COLO668 (cell line): ENCODE data around the gene WNT11.

Source experiments
- DNase-seq: peaks from one replicate; lab custom pipeline; 2025; ENCODE audit not compliant: unreplicated experiment; lab: John Stamatoyannopoulos, UW

The WNT11 gene

DNA sequence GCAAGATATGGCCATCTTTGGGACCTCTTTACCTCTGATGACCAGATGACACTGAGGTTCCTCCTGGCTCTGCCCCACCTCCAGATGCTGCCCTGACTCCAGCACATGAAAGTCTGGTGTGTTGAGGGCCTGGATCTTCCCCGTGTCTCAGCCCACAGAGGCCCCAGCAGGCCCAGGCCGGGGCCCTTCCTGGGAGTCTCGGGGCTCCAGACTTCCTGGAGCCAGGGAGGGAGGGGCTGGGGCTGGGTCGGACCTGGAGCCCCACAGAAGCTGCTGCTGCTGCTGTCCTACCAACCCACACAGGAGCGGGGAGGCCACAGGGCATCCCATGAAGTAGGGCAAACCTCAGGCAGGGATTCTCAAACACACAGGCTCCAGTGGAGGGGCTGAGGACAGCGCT is 32.2 kb upstream of the WNT11 start:
- DNase-seq = no peak

GRCh38 chr11:76237914-76238313 is 31.6 kb upstream of the WNT11 start:
- peak; percentile 9 for DNase-seq

GRCh38 chr11:76237000-76237649 is 30.8 kb upstream of the WNT11 start:
- no peak for DNase-seq

GRCh38 chr11:76236092-76236999 is 30.0 kb upstream of the WNT11 start:
- peak; percentile 74 for DNase-seq

DNA sequence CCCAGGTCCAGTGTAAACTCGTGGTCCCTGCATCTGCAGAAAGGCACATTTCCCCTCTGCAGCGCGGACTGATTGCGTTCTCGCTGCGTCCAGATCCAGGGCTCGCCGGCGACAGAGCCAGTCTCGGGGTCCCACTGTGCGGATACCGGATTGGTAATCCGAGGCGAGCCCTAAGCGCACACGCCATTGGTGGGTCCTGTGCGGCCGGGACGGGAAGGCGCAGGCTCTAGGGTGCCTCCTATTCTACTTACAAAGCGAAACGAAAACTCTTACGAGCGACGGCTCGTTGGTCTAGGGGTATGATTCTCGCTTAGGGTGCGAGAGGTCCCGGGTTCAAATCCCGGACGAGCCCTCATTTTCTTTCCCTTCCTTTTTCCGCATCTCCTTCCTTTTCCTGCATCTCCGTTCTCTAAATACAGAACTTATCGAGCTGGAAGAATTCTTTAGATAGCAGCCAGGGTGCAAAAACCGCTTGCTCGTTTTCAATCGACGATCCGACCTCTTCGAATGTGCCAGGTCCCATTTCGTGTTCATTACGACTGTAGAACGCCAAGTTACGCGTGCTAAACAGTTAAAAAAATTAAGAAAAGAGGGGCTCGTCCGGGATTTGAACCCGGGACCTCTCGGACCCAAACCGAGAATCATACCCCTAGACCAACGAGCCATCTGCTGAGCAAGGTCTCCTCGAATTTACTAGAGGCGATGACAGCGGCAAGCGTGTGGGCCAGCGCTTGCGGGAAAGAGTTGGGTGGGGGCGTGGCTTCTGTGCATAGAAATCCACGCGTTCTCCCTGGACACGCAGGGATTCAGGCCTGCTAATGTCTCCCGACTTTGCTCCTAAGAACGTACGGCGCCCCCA is 29.2 kb upstream of the WNT11 start:
- peak; percentile 83 for DNase-seq

DNA sequence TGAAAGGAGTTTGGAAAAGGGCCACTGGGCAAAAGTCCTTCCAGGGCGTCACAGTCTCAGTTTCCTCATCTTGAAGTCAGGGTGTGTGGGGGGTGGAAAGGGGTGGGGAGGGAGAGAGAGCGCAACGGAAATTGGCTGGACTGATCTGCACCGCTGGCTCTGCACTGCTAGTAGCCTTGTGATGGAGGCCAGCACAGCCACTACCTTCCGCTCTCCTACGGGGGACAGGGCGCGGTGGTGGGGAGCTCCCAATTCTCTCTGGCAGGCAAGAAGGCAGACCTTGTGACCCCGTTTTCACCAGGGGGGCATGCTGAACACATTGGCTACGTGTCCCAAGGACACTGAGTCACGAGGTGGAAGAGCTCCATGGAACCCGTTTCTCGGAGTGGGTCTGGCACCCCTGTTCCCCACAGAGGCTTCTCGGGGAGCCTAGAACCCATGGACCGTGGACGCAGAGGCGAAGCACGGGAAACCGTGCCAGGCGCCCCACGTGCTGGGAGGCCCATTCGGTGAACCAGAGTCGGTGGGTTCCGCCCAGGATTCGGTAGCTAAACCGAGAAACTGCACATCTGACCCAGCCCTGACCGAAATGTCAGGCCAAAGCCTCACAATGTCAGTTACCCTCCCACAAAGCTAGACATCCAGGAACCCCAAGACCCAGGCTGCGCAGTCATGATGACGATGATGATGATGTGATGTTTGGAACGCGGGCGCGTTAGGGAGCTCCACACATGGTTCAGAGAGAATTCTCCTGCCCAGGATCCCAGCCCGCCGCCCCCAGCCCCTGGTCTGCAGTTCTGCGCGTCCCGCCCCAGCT is 28.3 kb upstream of the WNT11 start:
- DNase-seq = no peak

DNA sequence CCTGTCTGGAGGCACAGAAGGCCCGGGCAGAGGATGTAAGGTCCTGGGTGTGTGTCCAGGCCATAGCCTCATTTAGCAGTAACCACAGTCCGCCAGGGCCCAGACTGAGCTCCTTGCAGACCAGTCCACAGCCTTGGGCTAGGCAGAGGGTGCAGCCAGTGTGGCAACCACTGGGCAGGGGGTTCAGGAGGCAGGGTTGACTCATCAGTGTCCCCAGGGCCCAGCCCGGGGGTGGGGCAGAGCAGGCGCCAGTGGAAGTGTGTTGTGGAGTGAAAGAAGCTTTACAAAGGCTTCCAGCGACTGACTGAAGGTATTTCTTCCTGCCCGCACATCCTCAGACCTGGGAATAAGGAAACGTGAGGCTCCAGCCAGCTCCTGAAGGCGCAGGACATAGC is 27.7 kb upstream of the WNT11 start:
- no peak for DNase-seq

DNA sequence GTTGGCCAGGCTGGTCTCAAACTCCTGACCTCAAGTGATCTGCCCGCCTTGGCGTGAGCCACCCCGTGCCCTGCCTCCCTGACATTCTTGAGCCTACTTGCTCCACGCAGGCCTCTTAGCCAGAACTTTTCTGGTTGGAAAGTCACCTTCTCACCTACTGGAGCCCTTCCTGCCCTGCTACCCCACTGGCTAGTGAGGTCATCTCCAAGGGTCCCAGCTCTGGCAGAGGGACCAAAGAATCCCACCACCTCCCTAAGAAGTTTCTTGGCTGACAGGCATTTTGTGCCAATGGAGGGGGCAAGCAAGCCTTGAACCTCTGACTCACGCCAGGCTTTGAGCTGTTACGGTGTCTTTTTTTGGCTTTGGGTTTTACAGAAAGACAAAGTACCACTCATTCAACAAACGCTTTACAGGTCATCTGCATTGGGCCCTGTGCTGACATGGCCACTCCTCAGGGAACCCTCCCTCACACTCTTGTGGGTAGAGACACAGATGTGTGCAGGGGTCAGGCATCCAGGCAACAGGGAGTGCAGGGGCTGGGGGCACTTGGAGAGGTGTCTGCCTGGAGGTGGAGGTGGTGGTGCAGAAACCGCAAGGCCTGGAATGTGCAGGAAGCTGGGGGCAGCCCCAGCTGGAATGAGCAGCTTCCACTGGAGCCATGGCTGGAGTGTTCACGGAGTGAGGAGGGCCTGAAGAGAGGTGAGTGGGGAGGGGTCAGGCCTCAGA is 27.1 kb upstream of the WNT11 start:
- DNase-seq = no peak

DNA sequence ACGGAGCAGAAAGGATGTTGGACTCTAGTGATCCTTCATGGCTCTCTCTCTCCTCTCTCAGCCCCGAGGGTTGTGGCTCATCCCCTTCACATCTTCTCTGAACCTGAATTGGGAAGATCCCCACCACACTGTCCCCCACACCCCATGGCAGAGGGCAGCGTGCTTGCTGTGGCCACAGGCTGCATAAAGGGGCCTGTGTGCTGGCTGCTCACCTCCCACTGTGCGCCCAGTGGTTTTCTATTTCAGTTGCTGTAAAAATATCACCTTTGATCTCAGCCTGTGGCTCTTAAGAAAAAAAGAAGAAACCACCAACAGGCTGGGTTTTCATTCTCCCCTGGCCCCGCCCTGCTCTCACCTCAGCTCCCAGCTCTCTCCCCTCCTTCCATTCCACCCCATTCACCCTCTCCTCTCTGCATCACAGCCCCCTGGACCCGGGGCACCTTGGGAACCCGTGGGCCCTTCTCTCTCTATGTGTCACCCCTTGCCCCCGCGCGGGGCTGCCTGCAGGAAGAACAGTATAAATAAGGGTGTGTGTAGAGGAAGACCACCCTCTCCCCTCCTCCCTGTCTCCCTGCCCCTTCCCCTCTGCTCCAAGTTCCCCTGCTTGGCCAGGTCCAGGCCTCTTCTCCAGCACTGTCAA is 25.8 kb upstream of the WNT11 start:
- DNase-seq = no peak

GRCh38 chr11:76231121-76231738 is 24.9 kb upstream of the WNT11 start:
- DNase-seq = no peak

GRCh38 chr11:76230392-76230791 is 24.1 kb upstream of the WNT11 start:
- DNase-seq = no peak

DNA sequence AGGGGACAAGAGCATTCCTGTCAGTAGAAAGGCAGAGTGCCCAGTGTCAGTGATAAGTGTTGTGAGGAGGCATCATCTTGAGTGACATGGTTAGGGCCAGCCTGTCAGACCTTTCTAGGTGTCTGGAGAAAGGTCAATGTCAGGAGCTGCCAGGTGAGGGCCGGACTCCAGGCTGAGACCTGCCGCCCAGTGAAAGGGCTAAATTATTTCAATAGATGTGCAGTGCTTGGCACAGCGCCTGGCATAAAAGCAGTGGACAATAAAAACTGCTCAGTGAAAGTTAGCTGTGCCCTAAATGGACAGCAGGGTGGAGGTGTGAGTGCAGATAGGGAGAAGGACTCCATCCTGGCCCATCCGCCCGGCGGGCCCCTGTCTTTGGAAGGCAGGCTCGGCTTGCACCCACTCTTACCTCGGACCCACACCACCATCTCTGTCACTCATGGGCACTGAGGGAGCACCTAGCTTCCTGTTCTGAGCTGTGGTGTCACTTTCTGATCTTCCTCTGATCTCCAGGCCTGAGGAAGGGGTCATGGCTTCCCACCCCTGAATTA is 23.5 kb upstream of the WNT11 start:
- DNase-seq = no peak

DNA sequence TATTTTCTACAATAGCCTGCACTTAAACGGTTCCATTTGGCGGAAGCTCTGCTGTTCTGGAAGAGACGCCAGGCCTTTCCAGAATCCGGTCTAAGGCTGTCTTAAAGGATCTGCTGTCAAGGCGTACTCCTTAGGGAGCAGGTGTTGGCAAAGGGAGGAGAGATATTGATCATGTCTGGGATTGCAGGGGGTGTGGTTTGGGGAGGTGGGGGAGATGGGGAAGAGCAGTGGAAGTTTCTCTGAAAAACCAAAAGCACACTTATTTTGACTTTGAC is 22.5 kb upstream of the WNT11 start:
- DNase-seq = no peak

- no peak for DNase-seq
Observed at GRCh38 chr11:76228071-76228874, 22.0 kb upstream of the WNT11 start.

DNA sequence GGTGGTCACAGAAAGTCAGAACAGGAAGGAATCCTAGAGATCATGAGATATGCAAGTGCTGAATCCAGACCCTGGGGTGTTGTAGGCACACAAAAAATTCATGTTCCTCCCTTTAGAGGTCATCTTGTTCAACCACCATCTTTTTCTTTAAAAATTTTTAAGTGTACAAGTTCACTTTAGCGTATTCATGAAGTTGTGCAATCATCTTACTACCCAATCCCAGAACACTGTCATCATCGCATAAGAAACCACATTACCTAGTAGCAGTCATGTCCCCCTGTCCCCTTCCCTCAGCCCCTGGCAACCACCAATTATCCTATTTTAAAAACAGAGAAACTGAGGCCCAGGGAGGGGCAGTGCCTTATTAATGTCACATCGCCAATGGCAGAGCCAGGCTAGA is 20.3 kb upstream of the WNT11 start:
- no peak for DNase-seq

GRCh38 chr11:76225122-76225611 is 18.9 kb upstream of the WNT11 start:
- no peak for DNase-seq

- no peak for DNase-seq
Observed at GRCh38 chr11:76224461-76225121, 18.3 kb upstream of the WNT11 start.

GRCh38 chr11:76221365-76221764 is 15.1 kb upstream of the WNT11 start:
- no peak for DNase-seq
